GM12878 (cell line): Measurements from ENCODE around the gene MCCD1. TPM values are rescaled to one million over a fixed set of nuclear protein-coding genes. Genes with fewer than 3 reads are reported as not detected.

Source experiments
- CREB1 ChIP-seq: IDR thresholded peaks from 2 replicates; pipeline ENCODE4 v1.6.1; 2012; ENCODE audit warnings: low read depth, mild to moderate bottlenecking, inconsistent platforms
- HDAC6 ChIP-seq: fragments of 200-600 bp; sonication (generic); IDR thresholded peaks from one replicate; pipeline ENCODE4 v1.8.0; 2017; ENCODE audit warnings: antibody characterized with exemption; ENCODE audit not compliant: unreplicated experiment
- RB1 ChIP-seq: fragments of 450-650 bp; formaldehyde crosslinking; IDR thresholded peaks from 2 replicates; pipeline ENCODE4 v1.6.1; 2017; ENCODE audit warnings: mild to moderate bottlenecking, borderline replicate concordance
- TCF3 ChIP-seq: IDR thresholded peaks from 2 replicates; pipeline ENCODE4 v1.6.1; 2012; ENCODE audit warnings: low read depth, mild to moderate bottlenecking, low read length, borderline replicate concordance; ENCODE audit not compliant: insufficient read depth
- polyA plus RNA-seq, 11 experiments: library from polyadenylated mRNA; depleted of rRNA in 4 of 11; unstranded in 6 of 11; stranded (reverse) in 5 of 11; fragments of >200 nt; fragmentation: Nextera tagmentation in 4 of 11; fragmentation: Illumina TruSeq in 1 of 11; extraction: Ambion mirVana in 4 of 11; extraction: Trizol in 1 of 11; gene quantifications; 1 replicate in 1 of 11; 2 replicates in 10 of 11; pipeline versions ENCODE4 v1.2.1 to v1.2.3, GENCODE V29; 2011 to 2016; ENCODE audit warnings: inconsistent platforms in 2 of 11, missing spikeins in 2 of 11, low read depth in 1 of 11
- total RNA-seq, 4 experiments: library from RNA; depleted of rRNA in 3 of 4; stranded (reverse); fragments of >200 nt in 3 of 4; fragmentation: Illumina TruSeq in 1 of 4; extraction: Trizol in 1 of 4; gene quantifications; 2 replicates each; pipeline versions ENCODE4 v1.2.1 to v1.2.3, GENCODE V29; 2013 to 2021
- TF ChIP-seq, protein P1 (sequence below): fragments of 450-650 bp; IDR thresholded peaks from 2 replicates; pipeline ENCODE4 v1.6.1; 2017; ENCODE audit warnings: mild to moderate bottlenecking, moderate library complexity
- TF ChIP-seq, protein P2 (sequence below): fragments of 450-650 bp; IDR thresholded peaks from 2 replicates; pipeline ENCODE4 v1.6.1; 2017; ENCODE audit warnings: mild to moderate bottlenecking, moderate library complexity

The MCCD1 gene
- total and polyA plus RNA-seq, 10 of the 15 experiments (the other 5 are each of a cell fraction or from before 2014, with no cell fraction given) = not detected

GRCh38 chr6:31559606-31559957, 30.8 kb downstream of the MCCD1 start (continued):
- TF ChIP-seq, protein P1, sequence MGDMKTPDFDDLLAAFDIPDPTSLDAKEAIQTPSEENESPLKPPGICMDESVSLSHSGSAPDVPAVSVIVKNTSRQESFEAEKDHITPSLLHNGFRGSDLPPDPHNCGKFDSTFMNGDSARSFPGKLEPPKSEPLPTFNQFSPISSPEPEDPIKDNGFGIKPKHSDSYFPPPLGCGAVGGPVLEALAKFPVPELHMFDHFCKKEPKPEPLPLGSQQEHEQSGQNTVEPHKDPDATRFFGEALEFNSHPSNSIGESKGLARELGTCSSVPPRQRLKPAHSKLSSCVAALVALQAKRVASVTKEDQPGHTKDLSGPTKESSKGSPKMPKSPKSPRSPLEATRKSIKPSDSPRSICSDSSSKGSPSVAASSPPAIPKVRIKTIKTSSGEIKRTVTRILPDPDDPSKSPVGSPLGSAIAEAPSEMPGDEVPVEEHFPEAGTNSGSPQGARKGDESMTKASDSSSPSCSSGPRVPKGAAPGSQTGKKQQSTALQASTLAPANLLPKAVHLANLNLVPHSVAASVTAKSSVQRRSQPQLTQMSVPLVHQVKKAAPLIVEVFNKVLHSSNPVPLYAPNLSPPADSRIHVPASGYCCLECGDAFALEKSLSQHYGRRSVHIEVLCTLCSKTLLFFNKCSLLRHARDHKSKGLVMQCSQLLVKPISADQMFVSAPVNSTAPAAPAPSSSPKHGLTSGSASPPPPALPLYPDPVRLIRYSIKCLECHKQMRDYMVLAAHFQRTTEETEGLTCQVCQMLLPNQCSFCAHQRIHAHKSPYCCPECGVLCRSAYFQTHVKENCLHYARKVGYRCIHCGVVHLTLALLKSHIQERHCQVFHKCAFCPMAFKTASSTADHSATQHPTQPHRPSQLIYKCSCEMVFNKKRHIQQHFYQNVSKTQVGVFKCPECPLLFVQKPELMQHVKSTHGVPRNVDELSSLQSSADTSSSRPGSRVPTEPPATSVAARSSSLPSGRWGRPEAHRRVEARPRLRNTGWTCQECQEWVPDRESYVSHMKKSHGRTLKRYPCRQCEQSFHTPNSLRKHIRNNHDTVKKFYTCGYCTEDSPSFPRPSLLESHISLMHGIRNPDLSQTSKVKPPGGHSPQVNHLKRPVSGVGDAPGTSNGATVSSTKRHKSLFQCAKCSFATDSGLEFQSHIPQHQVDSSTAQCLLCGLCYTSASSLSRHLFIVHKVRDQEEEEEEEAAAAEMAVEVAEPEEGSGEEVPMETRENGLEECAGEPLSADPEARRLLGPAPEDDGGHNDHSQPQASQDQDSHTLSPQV = no peak
- TF ChIP-seq, protein P2, sequence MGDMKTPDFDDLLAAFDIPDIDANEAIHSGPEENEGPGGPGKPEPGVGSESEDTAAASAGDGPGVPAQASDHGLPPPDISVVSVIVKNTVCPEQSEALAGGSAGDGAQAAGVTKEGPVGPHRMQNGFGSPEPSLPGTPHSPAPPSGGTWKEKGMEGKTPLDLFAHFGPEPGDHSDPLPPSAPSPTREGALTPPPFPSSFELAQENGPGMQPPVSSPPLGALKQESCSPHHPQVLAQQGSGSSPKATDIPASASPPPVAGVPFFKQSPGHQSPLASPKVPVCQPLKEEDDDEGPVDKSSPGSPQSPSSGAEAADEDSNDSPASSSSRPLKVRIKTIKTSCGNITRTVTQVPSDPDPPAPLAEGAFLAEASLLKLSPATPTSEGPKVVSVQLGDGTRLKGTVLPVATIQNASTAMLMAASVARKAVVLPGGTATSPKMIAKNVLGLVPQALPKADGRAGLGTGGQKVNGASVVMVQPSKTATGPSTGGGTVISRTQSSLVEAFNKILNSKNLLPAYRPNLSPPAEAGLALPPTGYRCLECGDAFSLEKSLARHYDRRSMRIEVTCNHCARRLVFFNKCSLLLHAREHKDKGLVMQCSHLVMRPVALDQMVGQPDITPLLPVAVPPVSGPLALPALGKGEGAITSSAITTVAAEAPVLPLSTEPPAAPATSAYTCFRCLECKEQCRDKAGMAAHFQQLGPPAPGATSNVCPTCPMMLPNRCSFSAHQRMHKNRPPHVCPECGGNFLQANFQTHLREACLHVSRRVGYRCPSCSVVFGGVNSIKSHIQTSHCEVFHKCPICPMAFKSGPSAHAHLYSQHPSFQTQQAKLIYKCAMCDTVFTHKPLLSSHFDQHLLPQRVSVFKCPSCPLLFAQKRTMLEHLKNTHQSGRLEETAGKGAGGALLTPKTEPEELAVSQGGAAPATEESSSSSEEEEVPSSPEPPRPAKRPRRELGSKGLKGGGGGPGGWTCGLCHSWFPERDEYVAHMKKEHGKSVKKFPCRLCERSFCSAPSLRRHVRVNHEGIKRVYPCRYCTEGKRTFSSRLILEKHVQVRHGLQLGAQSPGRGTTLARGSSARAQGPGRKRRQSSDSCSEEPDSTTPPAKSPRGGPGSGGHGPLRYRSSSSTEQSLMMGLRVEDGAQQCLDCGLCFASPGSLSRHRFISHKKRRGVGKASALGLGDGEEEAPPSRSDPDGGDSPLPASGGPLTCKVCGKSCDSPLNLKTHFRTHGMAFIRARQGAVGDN = no peak
- TF ChIP-seq CREB1 = no peak
- 0 out of 2 replicates have a peak, but pooled peaks have one; percentile 16 for TF ChIP-seq RB1
- TF ChIP-seq TCF3 = no peak
- no peak for TF ChIP-seq HDAC6
